C4-2B (cell line): ENCODE measurements around the gene RNF208.

Experiments used
- H3K27ac ChIP-seq: fragments of 450-650 bp; 2 replicates; pipeline ENCODE4 v1.5.1; 2017
- ZFX ChIP-seq: fragments of 450-650 bp; IDR thresholded peaks from 2 replicates; pipeline ENCODE4 v1.6.1; 2017
- TF ChIP-seq, protein P1 (sequence below): fragments of 450-650 bp; conservative IDR thresholded peaks from 2 replicates; pipeline ENCODE4 v1.5.1; 2017; ENCODE audit warnings: mild to moderate bottlenecking

The RNF208 gene

DNA sequence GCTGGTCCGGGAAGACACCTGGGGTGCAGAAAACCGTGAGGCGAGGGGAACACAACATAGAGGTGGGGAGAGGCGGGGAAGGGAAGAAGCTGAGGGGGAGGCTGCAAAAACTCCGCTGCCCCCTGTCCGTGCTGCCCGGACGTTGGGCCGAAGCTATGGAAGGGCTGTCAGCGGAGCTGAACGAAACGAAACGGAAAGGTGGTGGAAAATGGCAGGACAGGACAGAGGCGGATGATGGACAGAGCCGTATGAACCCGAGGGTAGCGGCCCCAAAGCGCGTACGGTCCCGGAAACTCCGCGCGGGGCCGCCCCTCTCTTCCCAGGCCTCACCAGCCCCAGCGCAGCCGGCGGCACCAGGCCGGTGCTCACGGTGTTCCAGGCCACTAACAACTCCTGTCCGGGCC lies 34.0 kb downstream of the RNF208 start:
- H3K27ac ChIP-seq = peak overlapping the region; percentile 93
- TF ChIP-seq ZFX = no peak

DNA sequence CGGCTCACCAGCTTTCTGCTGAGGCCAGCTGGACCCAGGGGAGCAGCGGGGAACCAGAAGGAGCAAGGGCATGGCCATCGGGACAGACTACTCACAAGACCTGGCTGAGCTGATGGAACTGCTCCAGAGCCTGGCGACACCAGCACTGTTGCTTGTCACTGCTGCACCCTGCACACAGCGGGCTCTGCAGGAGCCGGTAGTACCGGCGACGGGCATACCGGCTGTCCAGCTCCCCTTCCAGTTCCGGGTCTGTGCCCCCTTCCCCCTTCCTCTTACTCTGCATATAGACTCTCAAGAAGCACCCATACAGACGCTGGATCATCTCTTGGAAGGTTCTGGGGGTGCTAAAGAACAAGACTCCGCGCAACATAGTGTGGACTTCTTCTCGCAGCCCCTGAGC lies 34.7 kb downstream of the RNF208 start:
- H3K27ac ChIP-seq = peak overlapping the region; percentile 93; the same call in 1 of the 2 replicates
- TF ChIP-seq ZFX = no peak
- TF ChIP-seq, protein P1, sequence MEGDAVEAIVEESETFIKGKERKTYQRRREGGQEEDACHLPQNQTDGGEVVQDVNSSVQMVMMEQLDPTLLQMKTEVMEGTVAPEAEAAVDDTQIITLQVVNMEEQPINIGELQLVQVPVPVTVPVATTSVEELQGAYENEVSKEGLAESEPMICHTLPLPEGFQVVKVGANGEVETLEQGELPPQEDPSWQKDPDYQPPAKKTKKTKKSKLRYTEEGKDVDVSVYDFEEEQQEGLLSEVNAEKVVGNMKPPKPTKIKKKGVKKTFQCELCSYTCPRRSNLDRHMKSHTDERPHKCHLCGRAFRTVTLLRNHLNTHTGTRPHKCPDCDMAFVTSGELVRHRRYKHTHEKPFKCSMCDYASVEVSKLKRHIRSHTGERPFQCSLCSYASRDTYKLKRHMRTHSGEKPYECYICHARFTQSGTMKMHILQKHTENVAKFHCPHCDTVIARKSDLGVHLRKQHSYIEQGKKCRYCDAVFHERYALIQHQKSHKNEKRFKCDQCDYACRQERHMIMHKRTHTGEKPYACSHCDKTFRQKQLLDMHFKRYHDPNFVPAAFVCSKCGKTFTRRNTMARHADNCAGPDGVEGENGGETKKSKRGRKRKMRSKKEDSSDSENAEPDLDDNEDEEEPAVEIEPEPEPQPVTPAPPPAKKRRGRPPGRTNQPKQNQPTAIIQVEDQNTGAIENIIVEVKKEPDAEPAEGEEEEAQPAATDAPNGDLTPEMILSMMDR = no peak

DNA sequence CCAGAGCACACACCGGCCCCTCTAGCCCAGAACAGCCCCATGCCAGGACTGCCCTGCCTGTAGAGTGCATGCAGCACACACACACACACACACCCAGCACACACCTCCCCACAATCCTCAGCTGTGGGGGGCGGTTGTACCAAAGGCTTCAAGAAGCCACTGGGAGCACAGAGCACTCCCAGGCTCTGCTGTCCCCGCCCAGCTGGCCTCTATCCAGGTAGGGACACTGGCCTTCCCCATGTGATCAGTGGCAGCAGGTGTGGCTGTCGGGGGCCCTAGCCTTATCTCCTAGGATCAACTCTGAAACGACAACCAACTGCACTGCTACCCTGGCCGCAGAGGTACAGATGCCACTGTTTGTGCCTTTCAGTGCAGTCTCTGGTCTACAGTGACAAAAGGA lies 35.7 kb downstream of the RNF208 start:
- TF ChIP-seq ZFX = no peak
- TF ChIP-seq, protein P1 = no peak
- H3K27ac ChIP-seq = no peak overlapping the region

DNA sequence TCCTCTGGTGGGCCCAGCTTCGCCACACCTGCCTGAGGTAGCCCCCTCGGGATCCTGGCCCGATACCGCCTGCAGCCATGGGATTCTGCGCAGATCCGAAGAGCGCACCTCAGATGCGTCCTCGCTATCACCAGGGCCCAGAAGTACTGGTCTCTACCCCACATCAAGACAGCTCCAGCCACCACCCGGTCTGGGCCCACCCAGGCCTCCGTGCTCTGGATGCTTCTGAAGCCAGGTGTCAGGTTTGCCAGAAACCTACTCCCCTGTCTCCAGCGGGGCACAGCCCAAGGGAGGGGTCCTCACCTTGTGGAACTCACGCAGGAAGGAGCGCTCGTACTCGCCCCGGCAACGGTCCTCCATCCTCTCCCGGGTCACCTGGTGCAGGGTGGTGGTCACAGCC lies 36.1 kb downstream of the RNF208 start:
- H3K27ac ChIP-seq = no peak overlapping the region
- no peak for TF ChIP-seq ZFX
- TF ChIP-seq, protein P1 = no peak

- TF ChIP-seq, protein P1 = no peak
- TF ChIP-seq ZFX = no peak
- H3K27ac ChIP-seq = no peak overlapping the region
Observed at GRCh38 chr9:137184881-137185660, 37.0 kb downstream of the RNF208 start.

DNA sequence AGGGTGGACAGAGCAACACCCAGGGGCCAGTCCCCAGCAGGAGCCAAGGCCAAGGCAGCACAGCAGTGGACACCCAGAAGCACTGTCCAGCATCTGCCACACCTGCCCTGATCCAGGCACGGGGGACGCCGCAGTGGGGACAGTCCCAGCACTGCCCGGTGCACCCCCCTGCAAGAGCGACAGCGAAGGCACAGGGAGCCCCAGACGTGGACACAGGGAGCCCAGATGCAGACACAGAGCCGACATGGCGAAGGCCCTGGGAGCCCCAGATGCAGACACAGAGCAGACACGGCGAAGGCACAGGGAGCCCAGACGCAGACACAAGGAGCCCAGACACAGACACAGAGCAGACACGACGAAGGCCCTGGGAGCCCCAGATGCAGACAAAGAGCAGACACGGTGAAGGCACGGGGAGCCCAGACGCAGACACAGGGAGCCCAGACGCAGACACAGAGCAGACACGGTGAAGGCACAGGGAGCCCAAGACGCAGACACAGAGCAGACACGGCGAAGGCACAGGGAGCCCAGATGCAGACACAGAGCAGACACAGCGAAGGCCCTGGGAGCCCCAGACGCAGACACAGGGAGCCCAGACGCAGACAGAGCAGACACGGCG lies 38.0 kb downstream of the RNF208 start:
- no peak overlapping the region for H3K27ac ChIP-seq
- TF ChIP-seq, protein P1 = no peak
- TF ChIP-seq ZFX = no peak

DNA sequence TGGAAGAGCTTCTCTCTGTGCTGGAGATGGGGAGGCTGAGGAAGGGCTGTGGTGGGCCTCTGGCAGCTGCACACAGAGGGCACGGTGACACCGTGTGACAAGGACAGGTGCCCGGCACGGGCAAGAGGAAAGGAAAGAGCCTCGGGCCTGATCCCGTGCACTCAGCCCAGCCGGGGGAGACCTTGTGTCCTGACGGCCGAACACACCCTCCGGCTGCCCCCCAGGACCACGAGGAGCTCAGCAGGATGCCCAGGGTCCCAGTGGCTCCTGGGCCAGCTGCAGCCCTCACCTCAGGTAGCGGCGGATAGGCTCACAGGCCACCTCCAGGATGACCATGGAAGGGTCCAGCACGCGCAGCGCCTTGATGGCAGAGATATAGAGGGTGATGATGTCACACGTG lies 39.2 kb downstream of the RNF208 start:
- no peak overlapping the region for H3K27ac ChIP-seq
- no peak for TF ChIP-seq ZFX
- TF ChIP-seq, protein P1 = no peak

DNA sequence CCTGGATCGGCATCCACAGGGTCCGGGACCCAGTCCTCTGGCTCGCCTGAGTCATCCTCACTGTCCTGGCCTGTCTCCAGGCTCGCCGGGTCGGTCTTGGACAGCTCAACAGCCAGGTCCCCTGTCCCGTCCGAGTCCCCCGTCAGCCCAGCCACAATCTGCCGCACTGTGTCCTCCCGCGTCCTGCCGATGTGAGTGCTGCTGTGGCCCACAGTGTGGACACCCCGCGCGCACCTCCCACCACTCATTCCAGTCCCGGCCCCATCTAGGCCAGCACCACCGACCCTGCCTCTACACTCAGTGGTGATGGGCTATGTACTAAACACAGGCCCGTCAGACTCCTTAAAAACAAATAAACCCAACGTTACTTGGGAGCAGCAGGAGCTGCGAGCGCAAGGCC lies 40.4 kb downstream of the RNF208 start:
- TF ChIP-seq ZFX = no peak
- TF ChIP-seq, protein P1 = no peak
- no peak overlapping the region for H3K27ac ChIP-seq
